GM19240 (cell line): ENCODE measurements around the gene GDF9.

Experiments used
- DNase-seq: peaks from one replicate; pipeline ENCODE4 v3.0.0; 2011; ENCODE audit warnings: low spot score; ENCODE audit not compliant: insufficient read length

GDF9 gene

GRCh38 chr5:132866342-132867045 lies at the start of gene GDF9, which contains the start of gene UQCRQ:
GDF9 (minus strand) TSS chr5:132866469; CDS start chr5:132864533, 1,936 bp downstream.
UQCRQ (plus strand) TSS chr5:132866642; CDS start chr5:132866882, 240 bp downstream.
- peak; percentile 88 for DNase-seq

- no peak for DNase-seq
Measured at GRCh38 chr5:132915681-132916080, 49.4 kb upstream of the GDF9 start.

GRCh38 chr5:132909702-132910101 lies 43.4 kb upstream of the GDF9 start:
- DNase-seq = no peak

GRCh38 chr5:132907161-132907560 lies 40.9 kb upstream of the GDF9 start:
- DNase-seq = no peak

- no peak for DNase-seq
Measured at GRCh38 chr5:132905938-132906337, 39.7 kb upstream of the GDF9 start.

GRCh38 chr5:132901730-132902129 lies 35.5 kb upstream of the GDF9 start:
- no peak for DNase-seq

- DNase-seq = no peak
Measured at GRCh38 chr5:132901036-132901435, 34.8 kb upstream of the GDF9 start.

GRCh38 chr5:132898094-132898493 lies 31.8 kb upstream of the GDF9 start:
- no peak for DNase-seq

GRCh38 chr5:132896685-132897084 lies 30.4 kb upstream of the GDF9 start:
- DNase-seq = peak; percentile 8

- DNase-seq = no peak
Measured at GRCh38 chr5:132895719-132896305, 29.5 kb upstream of the GDF9 start.

GRCh38 chr5:132890817-132891216 lies 24.5 kb upstream of the GDF9 start:
- DNase-seq = no peak

- DNase-seq = no peak
Measured at GRCh38 chr5:132889501-132889900, 23.2 kb upstream of the GDF9 start.

GRCh38 chr5:132887283-132887682 lies 21.0 kb upstream of the GDF9 start:
- DNase-seq = no peak

GRCh38 chr5:132886064-132886823 lies 20.0 kb upstream of the GDF9 start:
- no peak for DNase-seq

- no peak for DNase-seq
Measured at GRCh38 chr5:132884548-132884947, 18.3 kb upstream of the GDF9 start.

GRCh38 chr5:132883261-132883834 lies 17.1 kb upstream of the GDF9 start:
- no peak for DNase-seq

- no peak for DNase-seq
Measured at GRCh38 chr5:132877938-132878337, 11.7 kb upstream of the GDF9 start.

- no peak for DNase-seq
Measured at GRCh38 chr5:132877466-132877865, 11.2 kb upstream of the GDF9 start.

- no peak for DNase-seq
Measured at GRCh38 chr5:132876020-132876759, 9.9 kb upstream of the GDF9 start.

- DNase-seq = no peak
Measured at GRCh38 chr5:132873930-132874271, 7.6 kb upstream of the GDF9 start.
